ENCODE results near the gene TMEM43.

The TMEM43 gene

GRCh38 chr3:14166877-14167603 is 42.2 kb downstream of the TMEM43 start:
- peaks cover 6% of the 10 kb centered on the region; the same call in 1 of the 2 replicates for H3K9me3 ChIP-seq (ENCODE audit: control insufficient read depth, insufficient read depth, low read depth, low read length)
- H3K27me3 ChIP-seq (ENCODE audit: control insufficient read depth, insufficient read depth, low read length): no peaks in the 10 kb centered on the region
- no peak overlapping the region for H3K9ac ChIP-seq (ENCODE audit: low read length)
- H3K4me3 ChIP-seq (ENCODE audit: low read depth, low read length): no peak overlapping the region
- H3K27ac ChIP-seq (ENCODE audit: low read depth, low read length): no peak overlapping the region
- no peaks in the 10 kb centered on the region for H3K4me1 ChIP-seq (ENCODE audit: control insufficient read depth, insufficient read depth, low read length)
- H3K36me3 ChIP-seq (ENCODE audit: control insufficient read depth, insufficient read depth, low read length): peaks cover 100% of the 10 kb centered on the region

- no peak overlapping the region for H3K27ac ChIP-seq (ENCODE audit: low read depth, low read length)
- H3K4me3 ChIP-seq (ENCODE audit: low read depth, low read length): no peak overlapping the region
- no peaks in the 10 kb centered on the region for H3K4me1 ChIP-seq (ENCODE audit: control insufficient read depth, insufficient read depth, low read length)
- H3K9me3 ChIP-seq (ENCODE audit: control insufficient read depth, insufficient read depth, low read depth, low read length): no peaks in the 10 kb centered on the region
- H3K36me3 ChIP-seq (ENCODE audit: control insufficient read depth, insufficient read depth, low read length): peaks cover 89% of the 10 kb centered on the region
- no peaks in the 10 kb centered on the region for H3K27me3 ChIP-seq (ENCODE audit: control insufficient read depth, insufficient read depth, low read length)
- H3K9ac ChIP-seq (ENCODE audit: low read length): no peak overlapping the region
Measured at GRCh38 chr3:14169435-14169834, 44.6 kb downstream of the TMEM43 start.

- Histone ChIP-seq H3K27me3 (ENCODE audit: control insufficient read depth, insufficient read depth, low read length) (no peaks in the 10 kb centered on the region), H3K4me3 (ENCODE audit: low read depth, low read length) (no peak overlapping the region), H3K9me3 (ENCODE audit: control insufficient read depth, insufficient read depth, low read depth, low read length) (no peaks in the 10 kb centered on the region), H3K4me1 (ENCODE audit: control insufficient read depth, insufficient read depth, low read length) (no peaks in the 10 kb centered on the region), H3K36me3 (ENCODE audit: control insufficient read depth, insufficient read depth, low read length) (peaks cover 85% of the 10 kb centered on the region), H3K9ac (ENCODE audit: low read length) (no peak overlapping the region), H3K27ac (ENCODE audit: low read depth, low read length) (no peak overlapping the region)
Measured at GRCh38 chr3:14169871-14170270, 45.0 kb downstream of the TMEM43 start.

- Histone ChIP-seq H3K4me3 (ENCODE audit: low read depth, low read length) (no peak overlapping the region), H3K27me3 (ENCODE audit: control insufficient read depth, insufficient read depth, low read length) (no peaks in the 10 kb centered on the region), H3K36me3 (ENCODE audit: control insufficient read depth, insufficient read depth, low read length) (peaks cover 77% of the 10 kb centered on the region), H3K4me1 (ENCODE audit: control insufficient read depth, insufficient read depth, low read length) (peaks cover 4% of the 10 kb centered on the region; the same call in 1 of the 2 replicates), H3K27ac (ENCODE audit: low read depth, low read length) (no peak overlapping the region), H3K9me3 (ENCODE audit: control insufficient read depth, insufficient read depth, low read depth, low read length) (no peaks in the 10 kb centered on the region), H3K9ac (ENCODE audit: low read length) (no peak overlapping the region)
Measured at GRCh38 chr3:14170531-14171159, 45.8 kb downstream of the TMEM43 start.

GRCh38 chr3:14172496-14172895 is 47.6 kb downstream of the TMEM43 start:
- peaks cover 19% of the 10 kb centered on the region; the same call in 1 of the 2 replicates for H3K4me1 ChIP-seq (ENCODE audit: control insufficient read depth, insufficient read depth, low read length)
- H3K27me3 ChIP-seq (ENCODE audit: control insufficient read depth, insufficient read depth, low read length): no peaks in the 10 kb centered on the region
- H3K4me3 ChIP-seq (ENCODE audit: low read depth, low read length): no peak overlapping the region
- H3K9ac ChIP-seq (ENCODE audit: low read length): no peak overlapping the region
- H3K36me3 ChIP-seq (ENCODE audit: control insufficient read depth, insufficient read depth, low read length): peaks cover 59% of the 10 kb centered on the region
- no peaks in the 10 kb centered on the region for H3K9me3 ChIP-seq (ENCODE audit: control insufficient read depth, insufficient read depth, low read depth, low read length)
- no peak overlapping the region for H3K27ac ChIP-seq (ENCODE audit: low read depth, low read length)

- H3K27me3 ChIP-seq (ENCODE audit: control insufficient read depth, insufficient read depth, low read length): no peaks in the 10 kb centered on the region
- no peak overlapping the region for H3K27ac ChIP-seq (ENCODE audit: low read depth, low read length)
- H3K4me3 ChIP-seq (ENCODE audit: low read depth, low read length): no peak overlapping the region
- peaks cover 26% of the 10 kb centered on the region; the same call in 1 of the 2 replicates for H3K4me1 ChIP-seq (ENCODE audit: control insufficient read depth, insufficient read depth, low read length)
- H3K9me3 ChIP-seq (ENCODE audit: control insufficient read depth, insufficient read depth, low read depth, low read length): no peaks in the 10 kb centered on the region
- H3K36me3 ChIP-seq (ENCODE audit: control insufficient read depth, insufficient read depth, low read length): peaks cover 39% of the 10 kb centered on the region
- H3K9ac ChIP-seq (ENCODE audit: low read length): no peak overlapping the region
Measured at GRCh38 chr3:14174483-14174882, 49.6 kb downstream of the TMEM43 start.

- Histone ChIP-seq H3K27me3 (ENCODE audit: control insufficient read depth, insufficient read depth, low read length) (no peaks in the 10 kb centered on the region), H3K4me1 (ENCODE audit: control insufficient read depth, insufficient read depth, low read length) (peaks cover 26% of the 10 kb centered on the region; the same call in 1 of the 2 replicates), H3K9me3 (ENCODE audit: control insufficient read depth, insufficient read depth, low read depth, low read length) (no peaks in the 10 kb centered on the region), H3K36me3 (ENCODE audit: control insufficient read depth, insufficient read depth, low read length) (peaks cover 29% of the 10 kb centered on the region), H3K4me3 (ENCODE audit: low read depth, low read length) (no peak overlapping the region; the same call in 1 of the 2 replicates), H3K27ac (ENCODE audit: low read depth, low read length) (no peak overlapping the region), H3K9ac (ENCODE audit: low read length) (no peak overlapping the region)
Measured at GRCh38 chr3:14175383-14176037, 50.7 kb downstream of the TMEM43 start.

- Histone ChIP-seq H3K9ac (ENCODE audit: low read length) (peak overlapping the region; percentile 98), H3K27me3 (ENCODE audit: control insufficient read depth, insufficient read depth, low read length) (no peaks in the 10 kb centered on the region), H3K4me3 (ENCODE audit: low read depth, low read length) (peak overlapping the region; percentile 95), H3K36me3 (ENCODE audit: control insufficient read depth, insufficient read depth, low read length) (peaks cover 26% of the 10 kb centered on the region), H3K4me1 (ENCODE audit: control insufficient read depth, insufficient read depth, low read length) (peaks cover 26% of the 10 kb centered on the region; the same call in 1 of the 2 replicates), H3K9me3 (ENCODE audit: control insufficient read depth, insufficient read depth, low read depth, low read length) (no peaks in the 10 kb centered on the region), H3K27ac (ENCODE audit: low read depth, low read length) (peak overlapping the region; percentile 90; the same call in 1 of the 2 replicates)
Measured at GRCh38 chr3:14177580-14178246, 52.9 kb downstream of the TMEM43 start.

GRCh38 chr3:14178247-14179113 is 53.6 kb downstream of the TMEM43 start, which contains the start of the genes LSM3 and XPC:
TSS of gene LSM3 (plus strand) at chr3:14178817. CDS start at chr3:14178861, 44 bp downstream.
TSS of gene XPC (minus strand) at chr3:14178601. CDS start at chr3:14178568, 33 bp downstream.
- Histone ChIP-seq H3K9ac (ENCODE audit: low read length) (peak within 1 kb of the TSS; percentile 98), H3K4me3 (ENCODE audit: low read depth, low read length) (peak within 1 kb of the TSS; percentile 95), H3K4me1 (ENCODE audit: control insufficient read depth, insufficient read depth, low read length) (peaks cover 26% of the 10 kb centered on the region; the same call in 1 of the 2 replicates), H3K27ac (ENCODE audit: low read depth, low read length) (peak within 1 kb of the TSS; percentile 90), H3K27me3 (ENCODE audit: control insufficient read depth, insufficient read depth, low read length) (no peaks in the 10 kb centered on the region), H3K9me3 (ENCODE audit: control insufficient read depth, insufficient read depth, low read depth, low read length) (no peaks in the 10 kb centered on the region), H3K36me3 (ENCODE audit: control insufficient read depth, insufficient read depth, low read length) (peaks cover 27% of the 10 kb centered on the region)

GRCh38 chr3:14179114-14179465 is 54.2 kb downstream of the TMEM43 start:
- Histone ChIP-seq H3K9me3 (ENCODE audit: control insufficient read depth, insufficient read depth, low read depth, low read length) (no peaks in the 10 kb centered on the region), H3K36me3 (ENCODE audit: control insufficient read depth, insufficient read depth, low read length) (peaks cover 34% of the 10 kb centered on the region), H3K4me1 (ENCODE audit: control insufficient read depth, insufficient read depth, low read length) (peaks cover 26% of the 10 kb centered on the region; the same call in 1 of the 2 replicates), H3K27ac (ENCODE audit: low read depth, low read length) (peak overlapping the region; percentile 90), H3K27me3 (ENCODE audit: control insufficient read depth, insufficient read depth, low read length) (no peaks in the 10 kb centered on the region), H3K4me3 (ENCODE audit: low read depth, low read length) (peak overlapping the region; percentile 95), H3K9ac (ENCODE audit: low read length) (peak overlapping the region; percentile 98)
